GM10266 (cell line): ENCODE results near the gene MTX2.
"Not testable (repeated sequence)": the region's sequence is repeated elsewhere in the genome, so short reads cannot be mapped to it uniquely, and the experiment has no call there.

Experiments used
- DNase-seq: peaks from one replicate; pipeline ENCODE4 v3.0.0; 2012; ENCODE audit errors: extremely low spot score
- CTCF ChIP-seq: IDR thresholded peaks from 2 replicates; pipeline ENCODE4 v1.5.1; 2012; ENCODE audit warnings: mild to moderate bottlenecking, low read depth; ENCODE audit not compliant: control insufficient read depth, insufficient read depth; ENCODE audit errors: missing control alignments

Gene MTX2

GRCh38 chr2:176297737-176298136 is 28.5 kb downstream of the MTX2 start:
- no peak for DNase-seq
- TF ChIP-seq CTCF = no peak

GRCh38 chr2:176306020-176306419 is 36.8 kb downstream of the MTX2 start:
- not testable (repeated sequence) for DNase-seq

GRCh38 chr2:176317199-176317598 is 48.0 kb downstream of the MTX2 start:
- no peak for TF ChIP-seq CTCF
- no peak for DNase-seq

- TF ChIP-seq CTCF = no peak
- no peak for DNase-seq
Measured at GRCh38 chr2:176317623-176318065, 48.4 kb downstream of the MTX2 start.

- no peak for TF ChIP-seq CTCF
Measured at GRCh38 chr2:176321916-176322315, 52.7 kb downstream of the MTX2 start.

GRCh38 chr2:176324862-176325261 is 55.6 kb downstream of the MTX2 start:
- TF ChIP-seq CTCF = no peak
- no peak for DNase-seq

More at GRCh38 chr2:176321916-176322315, 52.7 kb downstream of the MTX2 start:
- no peak for DNase-seq

- TF ChIP-seq CTCF = no peak
- DNase-seq = no peak
Measured at GRCh38 chr2:176325732-176326131, 56.5 kb downstream of the MTX2 start.

- TF ChIP-seq CTCF = no peak
- no peak for DNase-seq
Measured at GRCh38 chr2:176328149-176328548, 58.9 kb downstream of the MTX2 start.
